Smooth muscle cell (in vitro differentiated cells): ENCODE data around the gene TSFM. TPM values are rescaled to one million over a fixed set of nuclear protein-coding genes. Genes with fewer than 3 reads are reported as not detected.

ENCODE experiments used
- DNase-seq: peaks from one replicate; lab custom pipeline; 2025; ENCODE audit not compliant: unreplicated experiment; lab: John Stamatoyannopoulos, UW
- H2AFZ ChIP-seq: fragments of 200-600 bp; sonication (generic); 2 replicates; pipeline ENCODE4 v1.6.0; 2016; ENCODE audit warnings: antibody characterized with exemption, low read depth, mild to moderate bottlenecking
- H3F3A ChIP-seq: fragments of 200-600 bp; sonication (generic); 2 replicates; pipeline ENCODE4 v1.6.0; 2017; ENCODE audit warnings: antibody characterized with exemption, low read depth
- H3K27ac ChIP-seq: fragments of 200-600 bp; sonication (generic); 2 replicates; pipeline ENCODE4 v1.5.1; 2016; ENCODE audit warnings: low read depth, mild to moderate bottlenecking
- H3K27me3 ChIP-seq: fragments of 200-600 bp; sonication (generic); 2 replicates; pipeline ENCODE4 v1.6.1; 2016; ENCODE audit warnings: low read depth, mild to moderate bottlenecking
- H3K36me3 ChIP-seq: fragments of 200-600 bp; sonication (generic); 2 replicates; pipeline ENCODE4 v1.5.1; 2016; ENCODE audit warnings: low read depth
- H3K4me1 ChIP-seq: fragments of 200-600 bp; sonication (generic); 2 replicates; pipeline ENCODE4 v1.5.1; 2016; ENCODE audit warnings: low read depth
- H3K4me2 ChIP-seq: fragments of 200-600 bp; sonication (generic); 2 replicates; pipeline ENCODE4 v1.6.0; 2016; ENCODE audit warnings: mild to moderate bottlenecking
- H3K4me3 ChIP-seq: fragments of 200-600 bp; sonication (generic); 2 replicates; pipeline ENCODE4 v1.5.1; 2016; ENCODE audit warnings: mild to moderate bottlenecking
- H3K79me2 ChIP-seq: fragments of 200-600 bp; sonication (generic); 2 replicates; pipeline ENCODE4 v1.6.0; 2016; ENCODE audit warnings: low read depth, mild to moderate bottlenecking
- H3K9ac ChIP-seq: fragments of 200-600 bp; sonication (generic); 2 replicates; pipeline ENCODE4 v1.6.0; 2016; ENCODE audit warnings: low read depth
- H3K9me3 ChIP-seq: fragments of 200-600 bp; sonication (generic); replicated peaks from 2 replicates; pipeline ENCODE4 v1.5.1; 2016; ENCODE audit warnings: low read depth
- H4K20me1 ChIP-seq: fragments of 200-600 bp; sonication (generic); 2 replicates; pipeline ENCODE4 v1.6.0; 2016; ENCODE audit warnings: low read depth
- WGBS: methylation state at CpG from one replicate; pipeline ENCODE4 v1.1.7; 2016; ENCODE audit warnings: low lambda C conversion rate; 5-methylcytosine and 5-hydroxymethylcytosine counted together
- polyA plus RNA-seq: library from polyadenylated mRNA; unstranded; fragments of >200 nt; fragmentation: Nextera tagmentation; extraction: Ambion mirVana; gene quantifications from 2 replicates; pipeline ENCODE4 v1.2.1, GENCODE V29; 2016
- total RNA-seq: library from RNA; depleted of rRNA; stranded (reverse); fragments of >200 nt; gene quantifications from 2 replicates; pipeline ENCODE4 v1.2.3, GENCODE V29; 2014
- TF ChIP-seq, protein P1 (sequence below): fragments of 200-600 bp; sonication (generic); IDR thresholded peaks from 2 replicates; pipeline ENCODE4 v1.5.1; 2017; ENCODE audit warnings: borderline replicate concordance, mild to moderate bottlenecking, antibody characterized with exemption; ENCODE audit not compliant: insufficient read depth, poor library complexity, severe bottlenecking

The TSFM gene
- total and polyA plus RNA-seq, 2 experiments from 2014 or later = 16.8 to 24.0 TPM

DNA sequence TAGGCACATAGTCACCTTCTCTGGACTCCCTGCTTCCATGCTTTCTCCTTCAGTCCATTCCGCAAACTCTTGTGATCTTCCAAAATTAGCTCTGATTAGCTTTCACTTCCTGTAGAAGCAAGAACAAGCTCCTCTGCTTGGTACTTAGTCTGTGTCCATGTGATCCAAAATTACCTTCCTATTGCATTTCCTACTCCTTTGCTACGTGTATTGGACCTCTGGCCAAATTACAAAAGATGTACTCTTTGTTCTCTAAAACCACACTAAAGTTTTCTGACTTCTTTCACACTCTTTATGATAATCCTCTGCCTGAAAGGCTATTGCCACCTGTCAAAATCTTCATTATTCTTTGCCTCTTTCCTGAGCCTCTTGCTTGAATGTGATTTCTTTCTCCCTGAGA, 786 bp upstream of the TSFM start:
- Histone ChIP-seq H3F3A (no peaks in the 10 kb centered on the region), H3K4me2 (no peak overlapping the region), H3K4me1 (peaks cover 8% of the 10 kb centered on the region), H3K27me3 (no peaks in the 10 kb centered on the region), H3K9me3 (no peaks in the 10 kb centered on the region), H3K27ac (no peak overlapping the region), H4K20me1 (no peaks in the 10 kb centered on the region), H3K4me3 (no peak overlapping the region), H2AFZ (no peak overlapping the region), H3K36me3 (peaks cover 8% of the 10 kb centered on the region), H3K9ac (no peak overlapping the region), H3K79me2 (peaks cover 19% of the 10 kb centered on the region)
- no peak for DNase-seq
- WGBS = 70% methylated on average over 2 of the region's 2 CpGs
- TF ChIP-seq, protein P1, sequence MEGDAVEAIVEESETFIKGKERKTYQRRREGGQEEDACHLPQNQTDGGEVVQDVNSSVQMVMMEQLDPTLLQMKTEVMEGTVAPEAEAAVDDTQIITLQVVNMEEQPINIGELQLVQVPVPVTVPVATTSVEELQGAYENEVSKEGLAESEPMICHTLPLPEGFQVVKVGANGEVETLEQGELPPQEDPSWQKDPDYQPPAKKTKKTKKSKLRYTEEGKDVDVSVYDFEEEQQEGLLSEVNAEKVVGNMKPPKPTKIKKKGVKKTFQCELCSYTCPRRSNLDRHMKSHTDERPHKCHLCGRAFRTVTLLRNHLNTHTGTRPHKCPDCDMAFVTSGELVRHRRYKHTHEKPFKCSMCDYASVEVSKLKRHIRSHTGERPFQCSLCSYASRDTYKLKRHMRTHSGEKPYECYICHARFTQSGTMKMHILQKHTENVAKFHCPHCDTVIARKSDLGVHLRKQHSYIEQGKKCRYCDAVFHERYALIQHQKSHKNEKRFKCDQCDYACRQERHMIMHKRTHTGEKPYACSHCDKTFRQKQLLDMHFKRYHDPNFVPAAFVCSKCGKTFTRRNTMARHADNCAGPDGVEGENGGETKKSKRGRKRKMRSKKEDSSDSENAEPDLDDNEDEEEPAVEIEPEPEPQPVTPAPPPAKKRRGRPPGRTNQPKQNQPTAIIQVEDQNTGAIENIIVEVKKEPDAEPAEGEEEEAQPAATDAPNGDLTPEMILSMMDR = no peak

DNA sequence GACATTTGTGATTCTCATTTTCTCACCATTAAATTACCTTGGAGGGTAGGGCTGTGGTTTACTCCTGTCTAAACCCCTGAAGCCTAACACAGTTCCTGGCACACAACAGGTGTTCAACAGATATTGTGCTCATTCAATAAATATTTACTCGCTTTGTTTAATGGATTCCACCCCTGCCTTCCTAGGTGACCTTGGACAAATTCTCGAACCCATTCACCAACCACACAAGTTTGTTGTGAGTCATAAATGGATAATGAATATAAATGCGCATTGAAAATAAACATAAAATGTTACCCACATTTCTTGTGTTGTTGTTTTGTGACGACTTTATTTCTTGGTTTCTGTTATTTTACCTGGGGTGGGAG, 362 bp upstream of the TSFM start:
- TF ChIP-seq, protein P1 = no peak
- Histone ChIP-seq H3K36me3 (peaks cover 8% of the 10 kb centered on the region), H3K4me1 (peaks cover 8% of the 10 kb centered on the region), H3K4me2 (no peak overlapping the region), H3K4me3 (peak overlapping the region; percentile 87), H4K20me1 (no peaks in the 10 kb centered on the region), H3K9ac (no peak overlapping the region), H3K9me3 (no peaks in the 10 kb centered on the region), H2AFZ (no peak overlapping the region), H3K27me3 (no peaks in the 10 kb centered on the region), H3F3A (no peaks in the 10 kb centered on the region), H3K27ac (no peak overlapping the region), H3K79me2 (peaks cover 19% of the 10 kb centered on the region)
- no peak for DNase-seq
- WGBS = 31% methylated on average over 4 of the region's 4 CpGs

DNA sequence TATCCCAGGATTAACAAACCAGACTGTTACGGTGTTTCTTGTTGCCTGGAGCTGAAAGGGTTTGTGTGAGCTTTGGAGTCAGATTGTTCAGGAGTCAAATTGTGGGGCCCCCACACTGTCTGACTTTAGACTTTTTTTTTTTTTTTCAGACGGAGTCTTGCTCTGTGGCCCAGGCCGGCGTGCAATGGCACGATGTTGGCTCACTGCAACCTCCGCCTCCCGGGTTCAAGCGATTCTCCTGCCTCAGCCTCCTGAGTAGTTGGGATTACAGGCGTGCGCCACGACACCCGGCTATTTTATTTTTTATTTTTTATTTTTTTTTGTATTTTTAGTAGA, 847 bp downstream of the TSFM start:
- H4K20me1 ChIP-seq = no peaks in the 10 kb centered on the region
- H3K27ac ChIP-seq = no peak overlapping the region
- 93% methylated on average over 12 of the region's 12 CpGs for WGBS
- H3K4me1 ChIP-seq = peaks cover 8% of the 10 kb centered on the region
- peak overlapping the region; percentile 93 for H3K4me2 ChIP-seq
- peak overlapping the region; percentile 87 for H3K4me3 ChIP-seq
- no peaks in the 10 kb centered on the region for H3F3A ChIP-seq
- no peak overlapping the region for H2AFZ ChIP-seq
- no peaks in the 10 kb centered on the region for H3K9me3 ChIP-seq
- peak overlapping the region; percentile 77 for H3K9ac ChIP-seq
- no peaks in the 10 kb centered on the region for H3K27me3 ChIP-seq
- peaks cover 19% of the 10 kb centered on the region for H3K79me2 ChIP-seq
- no peak for DNase-seq
- peaks cover 8% of the 10 kb centered on the region for H3K36me3 ChIP-seq
- TF ChIP-seq, protein P1 = no peak

DNA sequence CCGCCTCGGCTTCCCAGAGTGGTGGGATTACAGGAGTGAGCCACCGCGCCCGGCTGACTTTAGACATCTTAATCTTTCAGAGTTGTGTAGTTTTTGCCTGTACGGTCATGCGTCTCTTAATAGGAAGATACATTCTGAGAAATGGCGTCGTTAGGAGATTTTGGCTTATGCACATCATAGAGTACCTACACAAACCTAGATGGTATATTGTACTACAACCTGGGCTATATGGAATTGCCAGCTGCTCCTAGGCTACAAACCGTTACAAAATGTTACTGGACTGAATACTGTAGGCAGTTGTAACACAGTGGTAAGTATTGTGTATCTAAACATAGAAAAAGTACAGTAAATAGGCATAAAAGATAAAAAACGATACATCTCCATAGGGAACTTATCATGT, 1.3 kb downstream of the TSFM start:
- WGBS = 98% methylated on average over 11 of the region's 11 CpGs
- H3K27ac ChIP-seq = no peak overlapping the region
- peak overlapping the region; percentile 87 for H3K4me3 ChIP-seq
- H3K9ac ChIP-seq = no peak overlapping the region
- no peaks in the 10 kb centered on the region for H3K27me3 ChIP-seq
- peaks cover 8% of the 10 kb centered on the region for H3K36me3 ChIP-seq
- no peaks in the 10 kb centered on the region for H4K20me1 ChIP-seq
- H3K79me2 ChIP-seq = peaks cover 19% of the 10 kb centered on the region
- no peak overlapping the region for H2AFZ ChIP-seq
- no peaks in the 10 kb centered on the region for H3K9me3 ChIP-seq
- peak overlapping the region; percentile 93 for H3K4me2 ChIP-seq
- TF ChIP-seq, protein P1 = no peak
- no peaks in the 10 kb centered on the region for H3F3A ChIP-seq
- no peak for DNase-seq
- peaks cover 8% of the 10 kb centered on the region for H3K4me1 ChIP-seq
